Neuronal stem cell (in vitro differentiated cells): ENCODE measurements around the gene RNF157.

Experiments used
- DNase-seq: peaks from one replicate; pipeline ENCODE4 v3.0.0-alpha.2; 2013; ENCODE audit warnings: low spot score
- H2AFZ ChIP-seq: one replicate; pipeline ENCODE4 v1.6.1; 2013; ENCODE audit warnings: mild to moderate bottlenecking, low read length, inconsistent platforms
- H2AK5ac ChIP-seq: 2 replicates; pipeline ENCODE4 v1.6.1; 2013; ENCODE audit warnings: low read depth, mild to moderate bottlenecking, inconsistent platforms, low read length, moderate library complexity, mixed read lengths
- H2BK120ac ChIP-seq: 2 replicates; pipeline ENCODE4 v1.6.1; 2013; ENCODE audit warnings: low read depth, mild to moderate bottlenecking, inconsistent platforms, low read length, moderate library complexity, mixed read lengths
- H2BK12ac ChIP-seq: one replicate; pipeline ENCODE4 v1.6.1; 2013; ENCODE audit warnings: low read length, inconsistent platforms
- H2BK15ac ChIP-seq: 2 replicates; pipeline ENCODE4 v1.6.1; 2013; ENCODE audit warnings: mild to moderate bottlenecking, low read length, inconsistent platforms, mixed read lengths
- H2BK5ac ChIP-seq: one replicate; pipeline ENCODE4 v1.6.1; 2013; ENCODE audit warnings: inconsistent platforms, mild to moderate bottlenecking, low read length, moderate library complexity
- H3K14ac ChIP-seq: one replicate; pipeline ENCODE4 v1.6.1; 2013; ENCODE audit warnings: low read length, inconsistent platforms
- H3K18ac ChIP-seq: 2 replicates; pipeline ENCODE4 v1.6.1; 2013; ENCODE audit warnings: low read length, inconsistent platforms
- H3K23ac ChIP-seq: 2 replicates; pipeline ENCODE4 v1.6.1; 2013; ENCODE audit warnings: low read depth, mild to moderate bottlenecking, mixed read lengths, low read length, inconsistent platforms; ENCODE audit not compliant: poor library complexity
- H3K27ac ChIP-seq: replicated peaks from 3 replicates; pipeline ENCODE4 v1.5.1; 2013; ENCODE audit warnings: low read length, inconsistent platforms
- H3K27me3 ChIP-seq, 3 experiments: 2 replicates each; pipeline ENCODE4 v1.6.1; 2013; ENCODE audit warnings: low read length in 3 of 3, mild to moderate bottlenecking in 2 of 3, inconsistent platforms in 1 of 3, low read depth in 1 of 3, mixed read lengths in 1 of 3, moderate library complexity in 1 of 3; ENCODE audit not compliant: control insufficient read depth in 3 of 3, insufficient read depth in 3 of 3
- H3K36me3 ChIP-seq, 2 donors: replicated peaks in 1 of 2; 2 replicates each; pipeline ENCODE4 v1.6.1; 2013; ENCODE audit warnings: low read length in 2 of 2; ENCODE audit not compliant: control insufficient read depth in 2 of 2, insufficient read depth in 2 of 2
- H3K4ac ChIP-seq: 2 replicates; pipeline ENCODE4 v1.6.1; 2013; ENCODE audit warnings: inconsistent platforms, mild to moderate bottlenecking, low read length, moderate library complexity
- H3K4me1 ChIP-seq, 2 donors: 1 replicate in 1 of 2; 2 replicates in 1 of 2; pipeline ENCODE4 v1.6.1; 2013; ENCODE audit warnings: low read length in 2 of 2, low read depth in 1 of 2; ENCODE audit not compliant: control insufficient read depth in 2 of 2, insufficient read depth in 1 of 2
- H3K4me2 ChIP-seq: one replicate; pipeline ENCODE4 v1.6.1; 2013; ENCODE audit warnings: mild to moderate bottlenecking, low read length, inconsistent platforms; ENCODE audit not compliant: insufficient read depth, poor library complexity, severe bottlenecking
- H3K4me3 ChIP-seq, 2 donors: 2 replicates each; pipeline ENCODE4 v1.5.1; 2013; ENCODE audit warnings: low read length in 2 of 2, mild to moderate bottlenecking in 2 of 2, inconsistent platforms in 1 of 2, moderate library complexity in 1 of 2
- H3K79me1 ChIP-seq: one replicate; pipeline ENCODE4 v1.6.1; 2013; ENCODE audit warnings: low read depth, mild to moderate bottlenecking, inconsistent platforms, low read length, moderate library complexity
- H3K9ac ChIP-seq: one replicate; pipeline ENCODE4 v1.6.1; 2013; ENCODE audit warnings: mild to moderate bottlenecking, low read depth, low read length, inconsistent platforms; ENCODE audit not compliant: poor library complexity
- H3K9me3 ChIP-seq, 2 donors: replicated peaks in 1 of 2; 2 replicates each; pipeline versions ENCODE3 to v1.6.1; 2013; ENCODE audit warnings: low read length in 2 of 2, mild to moderate bottlenecking in 2 of 2, inconsistent platforms in 1 of 2, low read depth in 1 of 2, mixed read lengths in 1 of 2, moderate library complexity in 1 of 2; ENCODE audit not compliant: control insufficient read depth in 2 of 2, insufficient read depth in 1 of 2
- H4K8ac ChIP-seq: one replicate; pipeline ENCODE4 v1.6.1; 2013; ENCODE audit warnings: low read depth, mild to moderate bottlenecking, inconsistent platforms, low read length, moderate library complexity
- H4K91ac ChIP-seq: one replicate; pipeline ENCODE4 v1.6.1; 2013; ENCODE audit warnings: low read length, low read depth, mild to moderate bottlenecking, inconsistent platforms; ENCODE audit not compliant: poor library complexity
- WGBS, 2 donors: extraction: QIAGEN DNeasy Blood & Tissue Kit; methylation state at CpG; one replicate each; pipeline ENCODE4 v1.1.7; 2013; ENCODE audit warnings: missing lambda C conversion rate in 2 of 2, mixed read lengths in 1 of 2; ENCODE audit not compliant: insufficient read length in 2 of 2, insufficient replicate concordance in 1 of 2; ENCODE audit errors: extremely low coverage in 2 of 2; 5-methylcytosine and 5-hydroxymethylcytosine counted together

The RNF157 gene

DNA sequence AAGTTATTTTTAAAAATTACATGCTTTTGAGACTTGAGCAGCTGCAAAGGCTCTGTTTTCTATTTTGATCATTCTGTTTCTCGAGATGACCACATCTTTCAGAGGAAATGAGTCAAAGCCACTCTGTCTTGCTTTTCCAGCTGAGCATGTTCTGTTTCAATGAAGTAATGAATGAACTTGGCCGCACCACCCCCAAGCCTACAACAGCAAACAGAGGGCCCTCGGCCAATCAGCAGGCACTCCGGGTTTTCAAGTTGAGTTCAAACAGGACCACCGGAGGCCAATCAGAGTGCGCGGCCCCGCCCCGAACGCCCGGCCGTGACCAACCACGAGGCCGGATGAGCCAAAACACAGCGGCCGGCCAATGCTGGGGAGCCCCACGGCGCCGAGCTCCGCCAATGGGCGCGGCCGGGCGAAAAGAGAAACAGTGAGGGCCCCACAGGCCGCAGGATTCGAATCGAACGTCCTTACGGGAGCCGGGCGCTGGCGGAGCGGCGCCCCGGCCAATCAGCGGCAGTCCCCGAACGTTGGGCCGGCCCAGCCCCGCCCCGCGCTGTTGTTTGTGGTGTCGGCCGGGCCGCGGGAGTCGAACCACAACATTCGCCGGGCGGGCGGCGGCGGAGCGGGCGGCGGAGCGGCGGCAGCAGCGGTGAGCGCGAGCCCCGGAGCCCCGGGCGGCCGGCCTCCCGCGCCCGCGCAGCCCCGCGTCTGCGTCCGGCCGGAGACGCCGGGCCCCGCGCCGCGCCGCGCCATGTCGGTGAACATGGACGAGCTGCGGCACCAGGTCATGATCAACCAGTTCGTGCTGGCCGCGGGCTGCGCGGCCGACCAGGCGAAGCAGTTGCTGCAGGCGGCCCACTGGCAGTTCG lies 24.7 kb upstream of the RNF157 start, which contains the start of gene UBALD2:
Gene UBALD2 (plus strand): TSS at position 594 of the 869 bp plus-strand sequence. CDS start 158 bp downstream, at position 752.
- Histone ChIP-seq H3K23ac (peak within 1 kb of the TSS; percentile 60), H3K79me1 (peaks cover 11% of the 10 kb centered on the region), H4K91ac (no peak within 1 kb of the TSS), H3K4me1 (peaks cover 18 to 36% of the 10 kb centered on the region in 2 donors), H2BK15ac (no peak within 1 kb of the TSS), H3K4me2 (peak within 1 kb of the TSS; percentile 52), H3K9me3 (peaks cover 0 to 1% of the 10 kb centered on the region in 2 donors), H2BK5ac (peak within 1 kb of the TSS; percentile 1), H3K14ac (no peak within 1 kb of the TSS), H3K4me3 (peak within 1 kb of the TSS; percentile 70 to 98), H2AFZ (peak within 1 kb of the TSS; percentile 61), H2BK120ac (no peak within 1 kb of the TSS), H2AK5ac (peak within 1 kb of the TSS; percentile 73), H3K18ac (peak within 1 kb of the TSS; percentile 94), H2BK12ac (no peak within 1 kb of the TSS), H3K36me3 (peaks cover 4 to 37% of the 10 kb centered on the region in 2 donors), H3K4ac (no peak within 1 kb of the TSS), H3K27ac (no peak within 1 kb of the TSS), H4K8ac (no peak within 1 kb of the TSS), H3K27me3 (no peaks in the 10 kb centered on the region), H3K9ac (peak within 1 kb of the TSS; percentile 93)
- peak; percentile 94 for DNase-seq
- WGBS, 2 donors, result no CpG with 5 or more reads among the region's 94 CpGs

- Histone ChIP-seq H3K27ac (no peak overlapping the region), H3K23ac (no peak overlapping the region), H2BK5ac (no peak overlapping the region), H2BK12ac (no peak overlapping the region), H3K9ac (no peak overlapping the region), H2BK15ac (no peak overlapping the region), H3K27me3 (no peaks in the 10 kb centered on the region), H2AK5ac (no peak overlapping the region), H3K36me3 (peaks cover 4 to 31% of the 10 kb centered on the region in 2 donors), H4K8ac (no peak overlapping the region), H2BK120ac (no peak overlapping the region), H3K4ac (no peak overlapping the region), H4K91ac (no peak overlapping the region), H3K4me3 (no peak overlapping the region), H3K4me2 (no peak overlapping the region), H3K14ac (no peak overlapping the region), H3K4me1 (peaks cover 17 to 42% of the 10 kb centered on the region in 2 donors), H2AFZ (no peak overlapping the region), H3K79me1 (peaks cover 7% of the 10 kb centered on the region), H3K18ac (no peak overlapping the region), H3K9me3 (no peaks in the 10 kb centered on the region)
- no CpG with 5 or more reads among the region's 9 CpGs for WGBS, 2 donors
- no peak for DNase-seq
Observed at GRCh38 chr17:76264425-76264754, 24.1 kb upstream of the RNF157 start.

- H3K4me1 ChIP-seq, result peaks cover 19 to 45% of the 10 kb centered on the region in 2 donors
- H3K18ac ChIP-seq, result no peak overlapping the region
- no peak overlapping the region for H3K14ac ChIP-seq
- H3K36me3 ChIP-seq, result peaks cover 0 to 26% of the 10 kb centered on the region in 2 donors
- H3K79me1 ChIP-seq, result peaks cover 5% of the 10 kb centered on the region
- no peak for DNase-seq
- H2AK5ac ChIP-seq, result no peak overlapping the region
- H4K91ac ChIP-seq, result no peak overlapping the region
- no peak overlapping the region for H3K4me2 ChIP-seq
- H3K23ac ChIP-seq, result no peak overlapping the region
- H3K9me3 ChIP-seq, result no peaks in the 10 kb centered on the region
- H2AFZ ChIP-seq, result no peak overlapping the region
- no peak overlapping the region for H2BK5ac ChIP-seq
- no peak overlapping the region for H3K9ac ChIP-seq
- no peak overlapping the region for H2BK12ac ChIP-seq
- no peak overlapping the region for H2BK15ac ChIP-seq
- no peak overlapping the region for H2BK120ac ChIP-seq
- H4K8ac ChIP-seq, result no peak overlapping the region
- no peak overlapping the region for H3K27ac ChIP-seq
- H3K4me3 ChIP-seq, result no peak overlapping the region
- H3K4ac ChIP-seq, result no peak overlapping the region
- WGBS, 2 donors, result no CpG with 5 or more reads among the region's 5 CpGs
- no peaks in the 10 kb centered on the region for H3K27me3 ChIP-seq
Observed at GRCh38 chr17:76263896-76264295, 23.6 kb upstream of the RNF157 start.

GRCh38 chr17:76262732-76263344 lies 22.5 kb upstream of the RNF157 start:
- Histone ChIP-seq H3K4me3 (no peak overlapping the region), H2AK5ac (no peak overlapping the region), H2BK120ac (no peak overlapping the region), H3K4me2 (no peak overlapping the region), H2BK12ac (no peak overlapping the region), H3K4ac (no peak overlapping the region), H2BK15ac (no peak overlapping the region), H3K18ac (peak overlapping the region; percentile 11), H3K23ac (no peak overlapping the region), H3K9me3 (no peaks in the 10 kb centered on the region), H3K9ac (no peak overlapping the region), H4K91ac (no peak overlapping the region), H2BK5ac (no peak overlapping the region), H3K14ac (no peak overlapping the region), H3K79me1 (peaks cover 5% of the 10 kb centered on the region), H3K27ac (no peak overlapping the region), H3K27me3 (no peaks in the 10 kb centered on the region), H3K4me1 (peaks cover 20 to 39% of the 10 kb centered on the region in 2 donors), H4K8ac (no peak overlapping the region), H3K36me3 (peaks cover 0 to 16% of the 10 kb centered on the region in 2 donors), H2AFZ (peak overlapping the region; percentile 31)
- WGBS, 2 donors, result no CpG with 5 or more reads among the region's 9 CpGs
- no peak for DNase-seq
